ENCODE results near the gene EIF4ENIF1. TPM values are rescaled to one million over a fixed set of nuclear protein-coding genes. Genes with fewer than 3 reads are reported as not detected.

Gene EIF4ENIF1
- total and polyA plus RNA-seq, 2 experiments from 2014 or later = 10.8 to 13.4 TPM

DNA sequence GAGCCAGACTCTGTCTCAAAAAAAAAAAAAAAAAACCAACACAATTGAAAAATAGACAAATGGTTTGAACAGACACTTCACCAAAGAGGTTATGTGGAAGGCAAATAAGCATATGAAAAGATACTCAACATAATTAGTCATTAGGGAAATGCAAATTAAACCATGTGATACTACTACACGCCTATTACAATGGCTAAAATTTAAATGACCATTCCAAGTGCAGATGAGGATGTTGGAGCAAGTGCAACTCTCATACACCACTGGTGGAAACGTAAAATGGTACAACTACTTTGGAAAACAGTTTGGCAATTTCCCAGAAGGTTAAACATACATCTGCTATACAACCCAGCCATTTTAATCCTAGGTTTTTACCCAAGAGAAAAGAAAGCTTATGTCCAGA lies 24.3 kb downstream of the EIF4ENIF1 start:
- H3K36me3 ChIP-seq (ENCODE audit: insufficient read depth) = peaks cover 20% of the 10 kb centered on the region
- no peak for ATAC-seq
- peaks cover 66% of the 10 kb centered on the region for H3K36me3 Mint-ChIP-seq (ENCODE audit: low read depth)

More for the DNA sequence above, 24.3 kb downstream of the EIF4ENIF1 start:
- no peak overlapping the region; the same call in 1 of the 2 replicates for H3K27ac ChIP-seq (ENCODE audit: low read depth)
- DNase-seq (ENCODE audit: low spot score) = no peak
- H3K9me2 ChIP-seq (ENCODE audit: insufficient read depth) = no peaks in the 10 kb centered on the region
- Mint-ChIP-seq H3K4me1 (no peaks in the 10 kb centered on the region), H3K4me3 (no peak overlapping the region), H3K27ac (no peak overlapping the region), H3K27me3 (ENCODE audit: insufficient read depth, low read depth, poor library complexity) (no peaks in the 10 kb centered on the region), H3K9me3 (no peaks in the 10 kb centered on the region)
- H3K79me2 ChIP-seq (replicated peaks; ENCODE audit: insufficient read depth) = no peaks in the 10 kb centered on the region
- H3K4me3 ChIP-seq = no peak overlapping the region
- TF ChIP-seq ZNF462 (CRISPR knock-in tag; IDR thresholded peaks at IDR 0.05) (no peak), ETS1 (IDR thresholded peaks at IDR 0.05) (no peak), POLR2AphosphoS5 (IDR thresholded peaks at IDR 0.05; ENCODE audit: low read depth) (no peak), STAT1 (IDR thresholded peaks at IDR 0.05; ENCODE audit: unreplicated experiment) (no peak), ZNF114 (CRISPR knock-in tag; IDR thresholded peaks at IDR 0.05) (no peak), CTCF (conservative IDR thresholded peaks at IDR 0.05; ENCODE audit: low read depth in 2 of 2) (no peak), NANOG (IDR thresholded peaks at IDR 0.05; ENCODE audit: borderline replicate concordance) (no peak), ZNF331 (CRISPR knock-in tag; IDR thresholded peaks at IDR 0.05; ENCODE audit: low read depth) (no peak)
- H3K4me1 ChIP-seq (ENCODE audit: insufficient read depth) = no peaks in the 10 kb centered on the region
- no peaks in the 10 kb centered on the region for H3F3A ChIP-seq (replicated peaks; ENCODE audit: low read depth)
- peaks cover 11% of the 10 kb centered on the region for H4K20me1 ChIP-seq (replicated peaks; ENCODE audit: insufficient read depth)
- H3K4me2 ChIP-seq = no peak overlapping the region
- no peak overlapping the region for H2AFZ ChIP-seq
- H3K27me3 ChIP-seq (ENCODE audit: insufficient read depth) = no peaks in the 10 kb centered on the region
